Endothelial cell of hepatic sinusoid (primary cell): ENCODE measurements around the gene PIGR.
"Not testable (repeated sequence)": the region's sequence is repeated elsewhere in the genome, so short reads cannot be mapped to it uniquely, and the experiment has no call there.

Experiments
- in situ Hi-C: cut with HindIII; loops from 2 replicates; pipeline ENCODE4 v1.10.0; 2017; ENCODE audit warnings: low sequenced_read_pairs

PIGR gene

GRCh38 chr1:206939131-206939530 is 7.1 kb downstream of the PIGR start:
- in situ Hi-C loops: no loop called here

GRCh38 chr1:206937425-206937824 is 8.8 kb downstream of the PIGR start:
- in situ Hi-C loops: no loop called here

- in situ Hi-C loops: no loop called here
Measured at GRCh38 chr1:206935491-206936067, 10.7 kb downstream of the PIGR start.

GRCh38 chr1:206933333-206933945 is 12.8 kb downstream of the PIGR start:
- in situ Hi-C loops: no loop called here

GRCh38 chr1:206932177-206932576 is 14.1 kb downstream of the PIGR start:
- in situ Hi-C loops: no loop called here

- in situ Hi-C loops: no loop called here
Measured at GRCh38 chr1:206931709-206932108, 14.6 kb downstream of the PIGR start.

- in situ Hi-C loops: no loop called here
Measured at GRCh38 chr1:206930210-206930798, 16.0 kb downstream of the PIGR start.

- in situ Hi-C loops: no loop called here
Measured at GRCh38 chr1:206929524-206929923, 16.7 kb downstream of the PIGR start.

GRCh38 chr1:206926286-206926685 is 20.0 kb downstream of the PIGR start:
- in situ Hi-C loops: no loop called here

- in situ Hi-C loops: no loop called here
Measured at GRCh38 chr1:206925106-206925736, 21.0 kb downstream of the PIGR start.

GRCh38 chr1:206924592-206925105 is 21.6 kb downstream of the PIGR start:
- in situ Hi-C loops: no loop called here

- in situ Hi-C loops: not testable (repeated sequence)
Measured at GRCh38 chr1:206923961-206924557, 22.2 kb downstream of the PIGR start.

GRCh38 chr1:206923009-206923960 is 23.0 kb downstream of the PIGR start:
- in situ Hi-C loops: no loop called here

- in situ Hi-C loops: no loop called here
Measured at GRCh38 chr1:206922524-206922923, 23.7 kb downstream of the PIGR start.

GRCh38 chr1:206921772-206922265 is 24.4 kb downstream of the PIGR start, which contains the start of gene FCMR:
TSS of gene FCMR (minus strand) at chr1:206921941. CDS start at chr1:206921854, 87 bp downstream.
- in situ Hi-C loops: no loop called here

- in situ Hi-C loops: loop anchor here (5.0 kb wide), 2 partner anchors 64 to 104 kb away; no protein-coding TSS in a partner anchor
Measured at GRCh38 chr1:206918076-206918475, 28.2 kb downstream of the PIGR start.

- in situ Hi-C loops: loop anchor here (5.0 kb wide), 2 partner anchors 66 to 106 kb away; no protein-coding TSS in a partner anchor
Measured at GRCh38 chr1:206916000-206916709, 30.1 kb downstream of the PIGR start.

GRCh38 chr1:206915030-206915735 is 31.1 kb downstream of the PIGR start:
- in situ Hi-C loops: loop anchor here (5.0 kb wide), 2 partner anchors 67 to 107 kb away; no protein-coding TSS in a partner anchor
